ENCODE results near the gene ARMS2.

- no peak for TF ChIP-seq CTCF (IDR thresholded peaks at IDR 0.05; ENCODE audit: poor library complexity, severe bottlenecking)
- TF ChIP-seq POLR2AphosphoS5 (IDR thresholded peaks at IDR 0.05) = no peak
- TF ChIP-seq REST (IDR thresholded peaks at IDR 0.05; ENCODE audit: borderline replicate concordance) = no peak
- TF ChIP-seq EP300 (conservative IDR thresholded peaks at IDR 0.05; ENCODE audit: poor library complexity, severe bottlenecking) = no peak
- TF ChIP-seq EZH2 (IDR thresholded peaks at IDR 0.05; ENCODE audit: borderline replicate concordance, insufficient read depth, low read length, poor library complexity, severe bottlenecking) = no peak
- no peak for TF ChIP-seq RAD21 (conservative IDR thresholded peaks at IDR 0.05)
- no peak for TF ChIP-seq TAF1 (IDR thresholded peaks at IDR 0.05; ENCODE audit: low read depth)
- TF ChIP-seq MXI1 (conservative IDR thresholded peaks at IDR 0.05; ENCODE audit: poor library complexity, severe bottlenecking) = no peak
- TF ChIP-seq SMC3 (conservative IDR thresholded peaks at IDR 0.05; ENCODE audit: poor library complexity) = no peak
These were observed 4.2 kb downstream of the ARMS2 start for GRCh38 chr10:122458693-122459092.

All from neural cell (in vitro differentiated cells).